ENCODE results near the gene GLRX3. TPM values are rescaled to one million over a fixed set of nuclear protein-coding genes. Genes with fewer than 3 reads are reported as not detected.

Gene GLRX3
- total and polyA plus RNA-seq, 2 donors (not counting 3 experiments of a cell fraction or from before 2014, with no cell fraction given), result 71.6 to 132 TPM

GRCh38 chr10:130195746-130196294, 59.6 kb downstream of the GLRX3 start:
- no peaks in the 10 kb centered on the region for H3K79me2 ChIP-seq (ENCODE audit: control insufficient read depth, insufficient read depth, low read length)
- no peak overlapping the region for H3K4me2 ChIP-seq (ENCODE audit: insufficient read depth, low read length)
- H3K4me1 ChIP-seq (ENCODE audit: control insufficient read depth, extremely low read depth, insufficient read depth, low read length), result no peaks in the 10 kb centered on the region
- H3K36me3 ChIP-seq (ENCODE audit: control insufficient read depth in 2 of 2, extremely low read depth in 1 of 2, insufficient read depth in 2 of 2, low read length in 2 of 2), result no peaks in the 10 kb centered on the region
- dilution Hi-C loops (cut with MboI; ENCODE audit: extremely low pct_ligation_motif_present, low sequenced_read_pairs) (no loop called here), intact Hi-C loops (cut with micrococcal nuclease) (loop anchor here (10.0 kb wide), 1 partner anchor 1949 kb away; no protein-coding TSS in a partner anchor)
- FAIRE-seq, result no peak
- no peak overlapping the region for H3K4me3 ChIP-seq (replicated peaks in 1 of 3; ENCODE audit: insufficient read depth in 1 of 3, low read depth in 1 of 3, low read length in 3 of 3)
- TF ChIP-seq, protein P1, sequence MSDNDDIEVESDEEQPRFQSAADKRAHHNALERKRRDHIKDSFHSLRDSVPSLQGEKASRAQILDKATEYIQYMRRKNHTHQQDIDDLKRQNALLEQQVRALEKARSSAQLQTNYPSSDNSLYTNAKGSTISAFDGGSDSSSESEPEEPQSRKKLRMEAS (IDR thresholded peaks at IDR 0.05; ENCODE audit: insufficient read depth, insufficient read length), result no peak
- DNase-seq (ENCODE audit: low read depth, low spot score), result no peak
- H3K9me3 ChIP-seq (replicated peaks; ENCODE audit: control insufficient read depth, insufficient read depth, low read length), result no peaks in the 10 kb centered on the region
- H3K27ac ChIP-seq (ENCODE audit: insufficient read depth, low read depth, low read length), result no peak overlapping the region
- no TSS peak for BruUV-seq (replicated peaks)
- H3K9me1 ChIP-seq (replicated peaks; ENCODE audit: control insufficient read depth, extremely low read depth, insufficient read depth, low read length), result no peaks in the 10 kb centered on the region
- H3K9ac ChIP-seq (replicated peaks; ENCODE audit: extremely low read depth, insufficient read depth, low read length), result no peak overlapping the region
- H4K20me1 ChIP-seq (replicated peaks; ENCODE audit: control insufficient read depth, extremely low read depth, insufficient read depth, low read length), result no peaks in the 10 kb centered on the region
- ChIA-PET CTCF (interaction anchor here (1.1 kb wide), 1 partner anchor 16 kb away, joined by 3 read pairs; no protein-coding TSS in a partner anchor), POLR2A (no interaction called here)
- H2AFZ ChIP-seq (ENCODE audit: low read depth, low read length), result no peak overlapping the region
- H3K27me3 ChIP-seq (ENCODE audit: control insufficient read depth in 2 of 2, insufficient read depth in 2 of 2, low read length in 2 of 2), result no peaks in the 10 kb centered on the region

GRCh38 chr10:130196511-130197487, 60.6 kb downstream of the GLRX3 start:
- dilution Hi-C loops (cut with MboI; ENCODE audit: extremely low pct_ligation_motif_present, low sequenced_read_pairs), result no loop called here
- no TSS peak for BruUV-seq (replicated peaks)
- intact Hi-C loops (cut with micrococcal nuclease), result loop anchor here (10.0 kb wide), 1 partner anchor 1948 kb away; no protein-coding TSS in a partner anchor
- TF ChIP-seq, protein P1 (IDR thresholded peaks at IDR 0.05; ENCODE audit: insufficient read depth, insufficient read length), result no peak
- TF ChIP-seq POLR2A (IDR thresholded peaks at IDR 0.05; ENCODE audit: low read depth, low read length) (no peak), GATA2 (IDR thresholded peaks at IDR 0.05; ENCODE audit: insufficient read depth, insufficient read length, low read depth, low read length) (no peak), CTCF (IDR thresholded peaks at IDR 0.05; ENCODE audit: extremely low read depth in 1 of 2, insufficient read depth in 1 of 2, low read depth in 1 of 2, low read length in 2 of 2) (no peak), EZH2 (IDR thresholded peaks at IDR 0.05; ENCODE audit: borderline replicate concordance, low read depth, low read length, severe bottlenecking) (no peak), MYC (IDR thresholded peaks at IDR 0.05; ENCODE audit: low read depth, low read length) (no peak), POLR2AphosphoS5 (IDR thresholded peaks at IDR 0.05; ENCODE audit: insufficient read depth, low read depth, low read length) (no peak), FOS (IDR thresholded peaks at IDR 0.05; ENCODE audit: borderline replicate concordance, insufficient read depth, low read length) (no peak), JUN (IDR thresholded peaks at IDR 0.05; ENCODE audit: borderline replicate concordance, insufficient read depth, insufficient read length, low read depth) (no peak)
- FAIRE-seq (no peak), DNase-seq (ENCODE audit: low read depth, low spot score) (no peak)
- H3K27ac ChIP-seq (ENCODE audit: insufficient read depth, low read depth, low read length), result no peak overlapping the region
- H3K9ac ChIP-seq (replicated peaks; ENCODE audit: extremely low read depth, insufficient read depth, low read length), result no peak overlapping the region
- no peaks in the 10 kb centered on the region for H4K20me1 ChIP-seq (replicated peaks; ENCODE audit: control insufficient read depth, extremely low read depth, insufficient read depth, low read length)
- H3K4me3 ChIP-seq (replicated peaks in 1 of 3; ENCODE audit: insufficient read depth in 1 of 3, low read depth in 1 of 3, low read length in 3 of 3), result no peak overlapping the region
- H3K27me3 ChIP-seq (ENCODE audit: control insufficient read depth in 2 of 2, insufficient read depth in 2 of 2, low read length in 2 of 2), result no peaks in the 10 kb centered on the region
- H3K36me3 ChIP-seq (ENCODE audit: control insufficient read depth in 2 of 2, extremely low read depth in 1 of 2, insufficient read depth in 2 of 2, low read length in 2 of 2), result no peaks in the 10 kb centered on the region
- ChIA-PET CTCF (interaction anchor here (1.1 kb wide), 1 partner anchor 17 kb away, joined by 3 read pairs; no protein-coding TSS in a partner anchor), POLR2A (no interaction called here)
- no peak overlapping the region for H2AFZ ChIP-seq (ENCODE audit: low read depth, low read length)
- H3K79me2 ChIP-seq (ENCODE audit: control insufficient read depth, insufficient read depth, low read length), result no peaks in the 10 kb centered on the region
- no peaks in the 10 kb centered on the region for H3K9me1 ChIP-seq (replicated peaks; ENCODE audit: control insufficient read depth, extremely low read depth, insufficient read depth, low read length)
- no peaks in the 10 kb centered on the region for H3K4me1 ChIP-seq (ENCODE audit: control insufficient read depth, extremely low read depth, insufficient read depth, low read length)
- H3K9me3 ChIP-seq (replicated peaks; ENCODE audit: control insufficient read depth, insufficient read depth, low read length), result no peaks in the 10 kb centered on the region
- H3K4me2 ChIP-seq (ENCODE audit: insufficient read depth, low read length), result no peak overlapping the region

Measured in endothelial cell of umbilical vein (primary cell).